ENCODE results near the gene ABCA13. TPM values are rescaled to one million over a fixed set of nuclear protein-coding genes. Genes with fewer than 3 reads are reported as not detected.

The ABCA13 gene
- total and polyA plus RNA-seq, 2 of the 4 experiments (the other 2 are of a cell fraction), result under 0.01 to 0.07 TPM

DNA sequence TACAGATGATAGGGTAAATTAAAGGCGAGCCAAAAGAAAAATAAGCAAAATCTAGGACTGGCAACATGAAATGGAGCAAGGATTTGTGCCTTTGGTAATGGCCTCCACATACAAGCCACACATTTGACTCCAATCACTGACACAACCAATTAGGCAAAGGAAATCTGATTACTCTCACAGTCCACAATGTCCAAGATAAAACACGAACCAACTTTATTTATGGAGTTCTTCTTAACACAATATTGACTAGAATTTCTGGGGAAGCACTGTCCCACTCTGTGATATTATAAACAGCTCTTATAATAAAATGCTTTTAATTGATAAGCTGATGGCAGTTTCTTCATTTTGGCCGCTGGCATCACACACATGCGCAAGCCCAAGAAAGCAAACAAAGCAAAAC lies 334.2 kb downstream of the ABCA13 start:
- Histone ChIP-seq H2BK20ac (ENCODE audit: low read depth, low read length) (no peak overlapping the region), H3K56ac (ENCODE audit: extremely low read depth, insufficient read depth, low read length) (no peak overlapping the region), H2BK120ac (ENCODE audit: low read depth, low read length) (no peak overlapping the region), H3K4me3 (ENCODE audit: insufficient read depth, low read depth, low read length) (no peak overlapping the region), H4K91ac (ENCODE audit: insufficient read depth, low read depth, low read length) (no peak overlapping the region), H3K14ac (replicated peaks; ENCODE audit: low read depth, low read length) (no peak overlapping the region), H3K9me3 (ENCODE audit: control insufficient read depth, insufficient read depth, low read length) (no peaks in the 10 kb centered on the region), H4K5ac (ENCODE audit: low read depth, low read length) (no peak overlapping the region), H3K79me1 (ENCODE audit: low read depth in 1 of 2, low read length in 2 of 2) (no peaks in the 10 kb centered on the region), H3K9ac (ENCODE audit: low read depth, low read length) (no peak overlapping the region), H3K23ac (ENCODE audit: low read depth, low read length) (no peak overlapping the region), H4K20me1 (ENCODE audit: insufficient read depth, low read length) (no peaks in the 10 kb centered on the region), H2BK5ac (ENCODE audit: low read depth, low read length, poor library complexity, severe bottlenecking) (no peak overlapping the region), H3K4ac (ENCODE audit: low read depth, low read length) (no peak overlapping the region), H3K18ac (ENCODE audit: low read depth, low read length) (no peak overlapping the region), H3K4me2 (ENCODE audit: low read depth, low read length) (no peak overlapping the region), H2AFZ (replicated peaks; ENCODE audit: low read length, poor library complexity) (no peak overlapping the region), H3K9me1 (ENCODE audit: insufficient read depth, low read length) (no peaks in the 10 kb centered on the region), H3K36me3 (ENCODE audit: control insufficient read depth, insufficient read depth, low read length) (no peaks in the 10 kb centered on the region), H3K27me3 (ENCODE audit: control insufficient read depth, insufficient read depth, low read length) (no peaks in the 10 kb centered on the region; the same call in 1 of the 2 replicates), H3K27ac (ENCODE audit: insufficient read depth, low read length) (no peak overlapping the region), H4K8ac (ENCODE audit: low read depth in 2 of 2, low read length in 2 of 2) (no peak overlapping the region), H2AK5ac (ENCODE audit: low read depth, low read length) (no peak overlapping the region), H2BK15ac (ENCODE audit: low read depth, low read length) (no peak overlapping the region), H2AK9ac (replicated peaks; ENCODE audit: low read depth, low read length, poor library complexity) (no peak overlapping the region), H3K4me1 (ENCODE audit: control insufficient read depth, insufficient read depth, low read length) (no peaks in the 10 kb centered on the region)
- no peak for ATAC-seq (ENCODE audit: low read depth)
- DNase-seq, result no peak
- POLR2A ChIA-PET (ENCODE audit: unreplicated experiment), result no interaction called here
- intact Hi-C loops (cut with micrococcal nuclease) (no loop called here), in situ Hi-C loops (cut with MboI; ENCODE audit: low sequenced_read_pairs) (no loop called here), dilution Hi-C loops (cut with HindIII; ENCODE audit: low sequenced_read_pairs, unreplicated experiment) (no loop called here)
- no TSS peak for BruUV-seq (replicated peaks)
- TF ChIP-seq RAD21 (IDR thresholded peaks at IDR 0.05; ENCODE audit: low read length) (no peak), NFE2L2 (IDR thresholded peaks at IDR 0.05; ENCODE audit: low read depth, low read length) (no peak), MAZ (IDR thresholded peaks at IDR 0.05; ENCODE audit: borderline replicate concordance, low read depth, low read length) (no peak), MXI1 (IDR thresholded peaks at IDR 0.05; ENCODE audit: borderline replicate concordance, low read depth, low read length) (no peak)
- CTCF ChIA-PET, result no interaction called here
- no CpG with 5 or more reads among the region's 4 CpGs for WGBS, 2 experiments (ENCODE audit: extremely low coverage in 2 of 2, insufficient read length in 1 of 2)
